ENCODE measurements around the gene TNS3.

- no peak for TF ChIP-seq CTCF (IDR thresholded peaks at IDR 0.05)
- no peak for TF ChIP-seq POLR2A (IDR thresholded peaks at IDR 0.05)
These were observed 160.5 kb downstream of the TNS3 start for GRCh38 chr7:47421456-47421855.

Data from uterus (tissue), 2 donors.